GM18498 (cell line): ENCODE data around the gene FGD2.

Experiments
- ATAC-seq: cut with Tn5 transposase; IDR thresholded peaks from one replicate; pipeline ENCODE4 v1.9.1; 2021; ENCODE audit warnings: mild to moderate bottlenecking, moderate library complexity; ENCODE audit not compliant: unreplicated experiment

Gene FGD2, protein sequence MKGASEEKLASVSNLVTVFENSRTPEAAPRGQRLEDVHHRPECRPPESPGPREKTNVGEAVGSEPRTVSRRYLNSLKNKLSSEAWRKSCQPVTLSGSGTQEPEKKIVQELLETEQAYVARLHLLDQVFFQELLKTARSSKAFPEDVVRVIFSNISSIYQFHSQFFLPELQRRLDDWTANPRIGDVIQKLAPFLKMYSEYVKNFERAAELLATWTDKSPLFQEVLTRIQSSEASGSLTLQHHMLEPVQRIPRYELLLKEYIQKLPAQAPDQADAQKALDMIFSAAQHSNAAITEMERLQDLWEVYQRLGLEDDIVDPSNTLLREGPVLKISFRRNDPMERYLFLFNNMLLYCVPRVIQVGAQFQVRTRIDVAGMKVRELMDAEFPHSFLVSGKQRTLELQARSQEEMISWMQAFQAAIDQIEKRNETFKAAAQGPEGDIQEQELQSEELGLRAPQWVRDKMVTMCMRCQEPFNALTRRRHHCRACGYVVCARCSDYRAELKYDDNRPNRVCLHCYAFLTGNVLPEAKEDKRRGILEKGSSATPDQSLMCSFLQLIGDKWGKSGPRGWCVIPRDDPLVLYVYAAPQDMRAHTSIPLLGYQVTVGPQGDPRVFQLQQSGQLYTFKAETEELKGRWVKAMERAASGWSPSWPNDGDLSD

GRCh38 chr6:37005061-37005810 is at the start of gene FGD2:
Gene FGD2 (plus strand): TSS chr6:37005655. CDS start chr6:37005818, 163 bp downstream.
- peak; percentile 56 for ATAC-seq

DNA sequence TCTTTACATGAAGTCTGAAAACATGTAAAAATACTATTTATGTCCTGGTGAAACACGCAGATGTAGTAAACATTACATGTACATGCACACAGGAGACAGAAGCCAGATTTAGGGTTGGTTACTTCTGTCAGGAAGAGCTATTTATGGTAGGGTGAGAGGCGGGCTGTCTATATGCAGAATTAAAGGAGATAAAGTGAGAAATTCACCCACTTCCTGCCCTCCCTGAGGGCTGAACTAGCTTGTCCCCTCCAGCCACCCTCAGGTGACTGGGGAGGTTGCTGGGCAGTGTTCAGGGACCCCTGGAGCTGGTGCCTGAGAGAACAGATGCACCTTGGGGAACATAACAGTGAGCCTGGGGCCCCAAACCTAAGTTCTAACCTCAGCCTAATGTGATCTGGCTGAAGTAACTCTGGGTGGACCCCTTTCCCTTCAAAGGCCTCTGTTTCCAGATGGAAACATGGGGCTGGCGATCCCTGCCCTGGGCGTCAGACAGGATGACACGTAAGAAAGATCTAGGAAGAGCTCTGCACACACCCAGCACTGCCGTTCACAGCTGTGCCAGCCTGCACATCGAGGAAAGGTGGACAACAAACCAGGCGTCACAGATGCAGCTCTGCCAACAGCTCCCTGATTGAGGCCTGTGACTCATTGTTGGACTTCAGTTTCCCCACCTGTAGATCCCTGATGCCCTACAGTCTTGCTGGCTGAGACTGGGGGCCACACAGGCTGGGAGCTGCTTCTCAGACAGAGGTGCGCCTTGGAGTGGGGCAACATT is 49.6 kb upstream of the FGD2 start:
- no peak for ATAC-seq

GRCh38 chr6:36956446-36956820 is 49.0 kb upstream of the FGD2 start:
- no peak for ATAC-seq

DNA sequence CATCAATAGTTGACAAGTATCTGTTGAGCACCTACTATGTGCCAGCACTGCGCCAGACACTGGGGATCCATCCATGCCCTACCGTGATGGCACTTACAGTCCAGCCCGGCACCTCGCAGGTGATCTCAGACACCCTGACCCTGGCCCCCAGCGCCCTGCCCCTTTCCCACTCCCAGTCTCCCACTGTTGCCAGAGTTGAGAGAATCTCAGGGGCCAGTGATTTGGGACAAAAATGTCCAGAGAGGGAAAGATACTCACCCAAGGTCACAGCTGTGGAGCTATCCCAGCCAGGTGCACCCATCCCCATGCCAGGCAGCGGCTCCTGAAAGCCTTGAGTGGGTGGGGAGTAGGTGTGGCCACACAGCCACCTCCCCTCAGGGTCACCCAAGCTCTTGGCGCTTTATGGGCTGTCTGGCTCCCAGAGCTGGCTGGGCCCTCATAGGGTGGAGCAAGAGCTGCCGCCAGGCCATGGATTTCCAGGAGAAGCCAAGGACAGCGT is 47.6 kb upstream of the FGD2 start:
- ATAC-seq: no peak

DNA sequence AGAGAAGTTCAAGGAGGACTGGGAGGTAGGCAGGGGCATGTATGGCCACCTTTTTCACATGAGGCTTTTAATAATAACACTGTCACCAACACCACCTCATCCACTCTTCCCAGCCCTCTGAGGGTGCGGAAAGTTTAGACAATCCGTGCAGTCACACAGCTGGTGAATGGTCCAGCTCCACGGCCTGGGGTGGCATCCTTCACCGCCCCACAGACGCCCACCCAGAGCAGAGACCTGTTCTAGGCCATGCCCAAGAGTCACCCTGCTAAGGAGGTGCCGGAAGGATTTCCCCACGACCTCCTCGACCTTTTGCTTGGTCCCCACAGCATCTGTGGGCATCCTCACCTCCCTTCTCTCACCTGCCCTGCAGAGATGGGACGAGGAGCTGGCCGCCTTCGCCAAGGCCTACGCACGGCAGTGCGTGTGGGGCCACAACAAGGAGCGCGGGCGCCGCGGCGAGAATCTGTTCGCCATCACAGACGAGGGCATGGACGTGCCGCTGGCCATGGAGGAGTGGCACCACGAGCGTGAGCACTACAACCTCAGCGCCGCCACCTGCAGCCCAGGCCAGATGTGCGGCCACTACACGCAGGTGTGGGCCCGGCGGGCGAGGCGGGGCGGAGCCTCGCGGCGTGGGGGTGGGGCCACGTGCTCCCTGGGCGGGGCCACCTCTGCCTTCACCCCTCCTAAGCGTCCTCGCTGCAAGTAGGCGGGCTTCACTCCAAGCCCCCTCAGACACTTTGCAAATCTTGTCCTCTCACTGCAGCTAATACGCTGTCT is 46.5 kb upstream of the FGD2 start:
- no peak for ATAC-seq

GRCh38 chr6:36959555-36960250 is 45.8 kb upstream of the FGD2 start:
- ATAC-seq: no peak

DNA sequence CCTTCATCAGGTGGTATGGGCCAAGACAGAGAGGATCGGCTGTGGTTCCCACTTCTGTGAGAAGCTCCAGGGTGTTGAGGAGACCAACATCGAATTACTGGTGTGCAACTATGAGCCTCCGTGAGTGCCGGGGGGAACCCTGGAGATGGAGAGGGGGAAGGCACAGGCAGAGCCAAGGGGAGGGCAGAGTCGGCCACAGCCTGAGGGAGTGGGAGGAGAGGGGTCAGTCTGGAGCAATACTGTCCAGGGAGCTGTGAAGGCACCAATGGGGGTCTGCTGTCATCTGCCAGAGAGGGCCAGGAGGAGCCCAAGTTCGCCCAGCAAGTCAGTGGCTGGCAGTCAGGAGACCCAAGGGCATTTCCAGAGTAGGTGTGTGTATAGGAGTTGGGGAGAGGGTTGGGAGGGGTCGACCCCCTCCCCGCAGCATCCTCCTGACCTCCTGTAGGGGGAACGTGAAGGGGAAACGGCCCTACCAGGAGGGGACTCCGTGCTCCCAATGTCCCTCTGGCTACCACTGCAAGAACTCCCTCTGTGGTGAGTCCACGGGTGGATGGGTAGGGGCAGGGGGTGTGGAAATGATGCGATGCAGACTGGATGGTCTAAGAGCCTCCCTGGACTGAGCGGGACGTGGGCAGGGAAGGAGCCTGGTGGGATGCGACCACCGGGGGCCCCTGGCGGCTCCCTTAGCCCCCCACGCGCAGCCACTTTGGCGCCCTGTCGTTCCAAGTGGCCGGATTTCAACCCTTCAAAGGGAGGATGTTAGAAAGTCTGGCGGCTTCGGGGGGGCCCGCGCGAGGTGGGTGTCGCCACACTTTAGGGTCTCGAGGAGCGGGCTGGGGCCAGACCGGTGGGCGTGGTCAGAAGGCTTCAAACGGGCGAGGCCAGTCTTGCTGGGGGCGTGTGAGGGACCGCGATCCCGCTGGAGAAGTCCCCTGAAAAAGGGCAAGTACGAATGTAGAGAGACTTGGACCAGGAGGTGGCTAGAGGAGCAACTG is 43.7 kb upstream of the FGD2 start:
- no peak for ATAC-seq

DNA sequence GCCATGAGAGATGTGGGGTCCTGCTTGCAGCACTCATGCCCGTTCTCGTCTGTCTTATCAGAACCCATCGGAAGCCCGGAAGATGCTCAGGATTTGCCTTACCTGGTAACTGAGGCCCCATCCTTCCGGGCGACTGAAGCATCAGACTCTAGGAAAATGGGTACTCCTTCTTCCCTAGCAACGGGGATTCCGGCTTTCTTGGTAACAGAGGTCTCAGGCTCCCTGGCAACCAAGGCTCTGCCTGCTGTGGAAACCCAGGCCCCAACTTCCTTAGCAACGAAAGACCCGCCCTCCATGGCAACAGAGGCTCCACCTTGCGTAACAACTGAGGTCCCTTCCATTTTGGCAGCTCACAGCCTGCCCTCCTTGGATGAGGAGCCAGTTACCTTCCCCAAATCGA is 42.6 kb upstream of the FGD2 start:
- ATAC-seq: no peak

GRCh38 chr6:36963451-36964290 is 41.8 kb upstream of the FGD2 start:
- no peak for ATAC-seq

DNA sequence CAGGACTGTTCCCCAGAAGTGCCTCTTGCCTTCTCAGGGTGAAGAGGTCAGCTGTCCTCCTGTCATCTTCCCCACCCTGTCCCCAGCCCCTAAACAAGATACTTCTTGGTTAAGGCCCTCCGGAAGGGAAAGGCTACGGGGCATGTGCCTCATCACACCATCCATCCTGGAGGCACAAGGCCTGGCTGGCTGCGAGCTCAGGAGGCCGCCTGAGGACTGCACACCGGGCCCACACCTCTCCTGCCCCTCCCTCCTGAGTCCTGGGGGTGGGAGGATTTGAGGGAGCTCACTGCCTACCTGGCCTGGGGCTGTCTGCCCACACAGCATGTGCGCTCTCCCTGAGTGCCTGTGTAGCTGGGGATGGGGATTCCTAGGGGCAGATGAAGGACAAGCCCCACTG is 41.1 kb upstream of the FGD2 start:
- ATAC-seq: no peak

GRCh38 chr6:36964908-36965307 is 40.5 kb upstream of the FGD2 start:
- no peak for ATAC-seq

DNA sequence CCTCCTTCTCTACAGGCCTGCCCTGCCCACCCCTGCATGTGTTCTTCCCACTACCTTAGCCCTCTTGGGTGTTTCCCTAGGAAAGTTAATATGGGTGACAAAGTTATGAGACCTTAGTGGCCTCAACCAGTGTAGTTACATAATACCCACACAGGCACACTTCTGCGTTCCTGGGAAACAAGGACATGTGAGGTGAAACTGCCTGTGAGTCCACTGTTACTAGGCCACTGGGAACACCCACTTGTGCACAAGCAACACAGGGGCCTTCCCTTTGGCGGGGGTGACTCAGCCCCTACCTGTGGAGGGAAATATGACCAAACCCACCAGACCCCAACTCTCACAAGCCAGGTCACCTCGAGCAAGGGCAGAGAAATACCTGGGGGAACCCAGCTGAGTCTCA is 38.2 kb upstream of the FGD2 start:
- no peak for ATAC-seq

- no peak for ATAC-seq
Measured at GRCh38 chr6:36967757-36968156, 37.7 kb upstream of the FGD2 start.

GRCh38 chr6:36968266-36968977 is 37.0 kb upstream of the FGD2 start:
- no peak for ATAC-seq

DNA sequence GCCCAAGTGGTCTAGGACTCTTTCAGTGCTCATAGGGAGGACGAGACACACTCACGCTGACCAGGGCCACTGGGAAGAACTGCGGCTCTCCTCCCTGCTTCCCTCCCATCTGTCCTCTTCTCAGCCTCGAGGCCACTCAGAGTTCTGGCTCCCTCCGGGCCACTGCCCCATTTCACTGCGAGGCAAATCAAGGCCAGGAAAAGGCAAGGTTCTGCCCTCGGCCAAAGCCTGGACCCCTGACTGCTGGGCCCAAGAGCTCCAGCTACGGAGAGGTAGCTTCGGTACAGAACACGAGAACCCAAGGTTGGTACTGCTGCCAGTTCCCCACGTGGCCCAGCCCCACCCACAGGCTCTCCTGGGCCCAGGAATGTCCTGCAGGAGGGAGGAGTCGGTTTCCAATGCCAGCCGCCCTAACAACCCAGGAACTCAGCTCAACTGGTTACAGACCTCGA is 36.2 kb upstream of the FGD2 start:
- ATAC-seq: no peak

DNA sequence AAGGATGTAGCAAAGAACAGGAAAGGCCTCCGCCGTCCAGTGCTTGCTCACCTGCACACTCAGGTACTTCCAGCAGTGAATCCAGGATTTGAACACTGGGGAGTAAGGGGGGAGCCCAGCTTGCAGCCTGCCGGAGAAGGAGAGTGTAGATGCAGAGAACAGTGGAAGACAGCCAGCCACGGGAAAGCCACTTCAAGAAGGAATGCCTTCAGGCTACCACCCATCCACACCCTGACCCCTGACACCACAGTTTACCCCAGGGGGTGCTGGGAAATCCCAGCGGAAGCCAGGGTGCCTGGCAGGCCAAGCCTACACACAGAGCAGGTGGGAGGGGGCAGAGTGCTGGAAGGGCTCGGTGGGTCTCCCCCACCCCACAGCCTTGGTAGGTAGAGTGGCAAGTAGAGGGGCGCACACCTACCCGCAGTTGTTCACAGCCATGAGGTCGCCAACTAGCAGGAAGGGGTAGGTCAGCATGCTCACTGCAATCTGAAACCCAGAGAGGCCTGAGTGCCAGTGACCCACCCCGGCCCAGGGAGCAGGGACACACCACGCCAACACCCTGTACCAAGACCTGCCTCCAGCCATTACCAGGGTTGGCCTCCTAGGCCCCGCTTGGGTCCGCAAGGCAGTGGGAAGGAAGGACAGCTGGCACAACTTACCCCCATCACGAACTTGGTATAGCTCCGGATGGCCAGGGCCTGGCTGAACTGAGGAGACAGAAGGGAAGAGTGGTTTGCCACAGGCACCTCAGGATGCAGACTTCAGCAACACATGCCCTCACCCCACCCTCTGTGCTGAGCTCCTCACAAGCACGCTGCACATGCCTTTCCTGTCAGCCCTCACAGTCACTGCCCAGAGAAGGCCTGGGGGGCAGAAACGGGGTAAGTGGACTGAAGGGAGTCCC is 35.2 kb upstream of the FGD2 start:
- ATAC-seq: no peak
